H1 (cell line): ENCODE data around the gene TMEM178B. TPM values are rescaled to one million over a fixed set of nuclear protein-coding genes. Genes with fewer than 3 reads are reported as not detected.

Experiments used
- CHD2 ChIP-seq: IDR thresholded peaks from 2 replicates; pipeline ENCODE4 v1.6.1; 2012; ENCODE audit warnings: low read length, improper control_type of control experiment
- polyA plus RNA-seq, 7 experiments: library from polyadenylated mRNA; depleted of rRNA in 3 of 7; stranded (reverse) in 5 of 7; unstranded in 2 of 7; fragments of >200 nt in 5 of 7; fragments of 200-250 nt in 2 of 7; gene quantifications; 1 replicate in 5 of 7; 2 replicates in 1 of 7; 4 replicates in 1 of 7; pipeline versions ENCODE4 v1.2.1 to v1.2.3, GENCODE V29; 2011 to 2013; ENCODE audit warnings: missing spikeins in 2 of 7, mixed read lengths in 2 of 7
- total RNA-seq: library from RNA; stranded (reverse); fragmentation: NEBNext Ultra II Directional; extraction: Animal tissue kit (Norgen Biotek cat#: 25700); gene quantifications from 2 replicates; pipeline ENCODE4 v1.2.1, GENCODE V29; 2021

TMEM178B gene
- total and polyA plus RNA-seq, 2 of the 8 experiments (the other 6 are each of a cell fraction or from before 2014, with no cell fraction given): 5.3 to 18.1 TPM

DNA sequence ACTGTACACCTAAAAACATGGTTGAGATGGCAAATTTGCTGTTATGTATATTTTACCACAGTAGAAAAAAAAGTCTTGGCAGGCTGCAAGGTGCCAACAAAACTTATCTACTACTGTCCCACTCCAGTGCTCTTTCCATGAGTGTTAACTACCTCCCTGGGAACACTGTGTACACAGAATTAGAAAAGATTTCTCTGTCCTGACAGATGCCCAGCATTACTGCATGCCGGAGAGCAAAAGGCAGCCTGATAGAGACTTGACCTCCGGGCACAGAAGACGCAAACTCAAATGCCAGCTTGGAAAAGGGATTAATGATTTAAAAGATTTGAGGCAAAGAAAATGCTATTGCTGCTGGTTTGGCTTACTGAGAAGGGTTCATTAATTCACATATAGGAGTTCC lies 228.8 kb downstream of the TMEM178B start (continued):
- TF ChIP-seq CHD2: no peak
- TF ChIP-seq, all 59 proteins: peak for 0
